ENCODE results near the gene SPDYE8. TPM values are rescaled to one million over a fixed set of nuclear protein-coding genes. Genes with fewer than 3 reads are reported as not detected.

Gene SPDYE8
- total and polyA plus RNA-seq, 9 of the 15 experiments (the other 6 are each of a cell fraction or from before 2014, with no cell fraction given): 0.03 to 0.10 TPM; not detected in 7

DNA sequence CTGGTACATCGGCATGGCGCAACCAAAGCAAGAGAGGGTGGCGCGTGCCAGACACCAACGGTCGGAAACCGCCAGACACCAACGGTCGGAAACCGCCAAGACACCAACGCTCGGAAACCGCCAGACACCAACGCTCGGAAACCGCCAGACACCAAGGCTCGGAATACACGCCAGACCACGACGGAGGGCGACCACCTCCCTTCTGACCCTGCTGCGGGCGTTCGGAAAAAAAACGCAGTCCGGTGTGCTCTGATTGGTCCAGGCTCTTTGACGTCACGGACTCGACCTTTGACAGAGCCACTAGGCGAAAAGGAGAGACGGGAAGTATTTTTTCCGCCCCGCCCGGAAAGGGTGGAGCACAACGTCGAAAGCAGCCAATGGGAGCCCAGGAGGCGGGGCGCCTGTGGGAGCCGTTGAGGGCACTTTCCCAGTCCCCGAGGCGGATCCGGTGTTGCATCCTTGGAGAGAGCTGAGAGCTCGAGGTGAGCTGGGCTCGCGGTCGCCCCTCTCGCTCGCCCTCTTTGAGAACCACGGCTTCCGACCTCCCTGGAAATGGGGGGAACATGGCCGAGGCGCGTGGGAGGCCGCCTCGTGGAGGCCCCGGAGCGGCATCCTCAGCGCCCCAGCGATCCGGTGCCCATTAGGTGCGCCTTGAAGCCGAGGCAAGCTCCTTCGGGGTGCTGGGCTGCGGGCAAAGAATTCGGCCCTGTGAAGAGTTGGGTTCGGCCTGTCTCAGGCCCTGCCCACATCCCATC, 23.7 kb downstream of the SPDYE8 start (continued):
- TF ChIP-seq YY1 (IDR thresholded peaks at IDR 0.05; ENCODE audit: borderline replicate concordance in 1 of 3, control insufficient read depth in 1 of 3, extremely low read depth in 1 of 3, insufficient read depth in 3 of 3, insufficient read length in 1 of 3, insufficient replicate concordance in 2 of 3, low read depth in 1 of 3, low read length in 2 of 3) (peak in 1 of 3 experiments; percentile 39), NR2C1 (IDR thresholded peaks at IDR 0.05) (peak; percentile 91), NR2C1 (tag; IDR thresholded peaks at IDR 0.05) (peak; percentile 92), ZNF511 (CRISPR knock-in tag; IDR thresholded peaks at IDR 0.05) (peak; percentile 83; the same call in 1 of the 2 replicates), HBP1 (CRISPR knock-in tag; IDR thresholded peaks at IDR 0.05) (peak; percentile 68; the same call in 1 of the 2 replicates), RB1 (IDR thresholded peaks at IDR 0.05; ENCODE audit: low read depth) (0 out of 2 replicates have a peak, but pooled peaks have one; percentile 21), RAD51 (IDR thresholded peaks at IDR 0.05; ENCODE audit: borderline replicate concordance, low read depth) (0 out of 2 replicates have a peak, but pooled peaks have one; percentile 6), ZBTB1 (CRISPR knock-in tag; IDR thresholded peaks at IDR 0.05; ENCODE audit: borderline replicate concordance, low read depth) (peak; percentile 78; the same call in 1 of the 2 replicates), TCF7 (IDR thresholded peaks at IDR 0.05; ENCODE audit: borderline replicate concordance) (0 out of 2 replicates have a peak, but pooled peaks have one; percentile 57)
- TF ChIP-seq, protein P1, sequence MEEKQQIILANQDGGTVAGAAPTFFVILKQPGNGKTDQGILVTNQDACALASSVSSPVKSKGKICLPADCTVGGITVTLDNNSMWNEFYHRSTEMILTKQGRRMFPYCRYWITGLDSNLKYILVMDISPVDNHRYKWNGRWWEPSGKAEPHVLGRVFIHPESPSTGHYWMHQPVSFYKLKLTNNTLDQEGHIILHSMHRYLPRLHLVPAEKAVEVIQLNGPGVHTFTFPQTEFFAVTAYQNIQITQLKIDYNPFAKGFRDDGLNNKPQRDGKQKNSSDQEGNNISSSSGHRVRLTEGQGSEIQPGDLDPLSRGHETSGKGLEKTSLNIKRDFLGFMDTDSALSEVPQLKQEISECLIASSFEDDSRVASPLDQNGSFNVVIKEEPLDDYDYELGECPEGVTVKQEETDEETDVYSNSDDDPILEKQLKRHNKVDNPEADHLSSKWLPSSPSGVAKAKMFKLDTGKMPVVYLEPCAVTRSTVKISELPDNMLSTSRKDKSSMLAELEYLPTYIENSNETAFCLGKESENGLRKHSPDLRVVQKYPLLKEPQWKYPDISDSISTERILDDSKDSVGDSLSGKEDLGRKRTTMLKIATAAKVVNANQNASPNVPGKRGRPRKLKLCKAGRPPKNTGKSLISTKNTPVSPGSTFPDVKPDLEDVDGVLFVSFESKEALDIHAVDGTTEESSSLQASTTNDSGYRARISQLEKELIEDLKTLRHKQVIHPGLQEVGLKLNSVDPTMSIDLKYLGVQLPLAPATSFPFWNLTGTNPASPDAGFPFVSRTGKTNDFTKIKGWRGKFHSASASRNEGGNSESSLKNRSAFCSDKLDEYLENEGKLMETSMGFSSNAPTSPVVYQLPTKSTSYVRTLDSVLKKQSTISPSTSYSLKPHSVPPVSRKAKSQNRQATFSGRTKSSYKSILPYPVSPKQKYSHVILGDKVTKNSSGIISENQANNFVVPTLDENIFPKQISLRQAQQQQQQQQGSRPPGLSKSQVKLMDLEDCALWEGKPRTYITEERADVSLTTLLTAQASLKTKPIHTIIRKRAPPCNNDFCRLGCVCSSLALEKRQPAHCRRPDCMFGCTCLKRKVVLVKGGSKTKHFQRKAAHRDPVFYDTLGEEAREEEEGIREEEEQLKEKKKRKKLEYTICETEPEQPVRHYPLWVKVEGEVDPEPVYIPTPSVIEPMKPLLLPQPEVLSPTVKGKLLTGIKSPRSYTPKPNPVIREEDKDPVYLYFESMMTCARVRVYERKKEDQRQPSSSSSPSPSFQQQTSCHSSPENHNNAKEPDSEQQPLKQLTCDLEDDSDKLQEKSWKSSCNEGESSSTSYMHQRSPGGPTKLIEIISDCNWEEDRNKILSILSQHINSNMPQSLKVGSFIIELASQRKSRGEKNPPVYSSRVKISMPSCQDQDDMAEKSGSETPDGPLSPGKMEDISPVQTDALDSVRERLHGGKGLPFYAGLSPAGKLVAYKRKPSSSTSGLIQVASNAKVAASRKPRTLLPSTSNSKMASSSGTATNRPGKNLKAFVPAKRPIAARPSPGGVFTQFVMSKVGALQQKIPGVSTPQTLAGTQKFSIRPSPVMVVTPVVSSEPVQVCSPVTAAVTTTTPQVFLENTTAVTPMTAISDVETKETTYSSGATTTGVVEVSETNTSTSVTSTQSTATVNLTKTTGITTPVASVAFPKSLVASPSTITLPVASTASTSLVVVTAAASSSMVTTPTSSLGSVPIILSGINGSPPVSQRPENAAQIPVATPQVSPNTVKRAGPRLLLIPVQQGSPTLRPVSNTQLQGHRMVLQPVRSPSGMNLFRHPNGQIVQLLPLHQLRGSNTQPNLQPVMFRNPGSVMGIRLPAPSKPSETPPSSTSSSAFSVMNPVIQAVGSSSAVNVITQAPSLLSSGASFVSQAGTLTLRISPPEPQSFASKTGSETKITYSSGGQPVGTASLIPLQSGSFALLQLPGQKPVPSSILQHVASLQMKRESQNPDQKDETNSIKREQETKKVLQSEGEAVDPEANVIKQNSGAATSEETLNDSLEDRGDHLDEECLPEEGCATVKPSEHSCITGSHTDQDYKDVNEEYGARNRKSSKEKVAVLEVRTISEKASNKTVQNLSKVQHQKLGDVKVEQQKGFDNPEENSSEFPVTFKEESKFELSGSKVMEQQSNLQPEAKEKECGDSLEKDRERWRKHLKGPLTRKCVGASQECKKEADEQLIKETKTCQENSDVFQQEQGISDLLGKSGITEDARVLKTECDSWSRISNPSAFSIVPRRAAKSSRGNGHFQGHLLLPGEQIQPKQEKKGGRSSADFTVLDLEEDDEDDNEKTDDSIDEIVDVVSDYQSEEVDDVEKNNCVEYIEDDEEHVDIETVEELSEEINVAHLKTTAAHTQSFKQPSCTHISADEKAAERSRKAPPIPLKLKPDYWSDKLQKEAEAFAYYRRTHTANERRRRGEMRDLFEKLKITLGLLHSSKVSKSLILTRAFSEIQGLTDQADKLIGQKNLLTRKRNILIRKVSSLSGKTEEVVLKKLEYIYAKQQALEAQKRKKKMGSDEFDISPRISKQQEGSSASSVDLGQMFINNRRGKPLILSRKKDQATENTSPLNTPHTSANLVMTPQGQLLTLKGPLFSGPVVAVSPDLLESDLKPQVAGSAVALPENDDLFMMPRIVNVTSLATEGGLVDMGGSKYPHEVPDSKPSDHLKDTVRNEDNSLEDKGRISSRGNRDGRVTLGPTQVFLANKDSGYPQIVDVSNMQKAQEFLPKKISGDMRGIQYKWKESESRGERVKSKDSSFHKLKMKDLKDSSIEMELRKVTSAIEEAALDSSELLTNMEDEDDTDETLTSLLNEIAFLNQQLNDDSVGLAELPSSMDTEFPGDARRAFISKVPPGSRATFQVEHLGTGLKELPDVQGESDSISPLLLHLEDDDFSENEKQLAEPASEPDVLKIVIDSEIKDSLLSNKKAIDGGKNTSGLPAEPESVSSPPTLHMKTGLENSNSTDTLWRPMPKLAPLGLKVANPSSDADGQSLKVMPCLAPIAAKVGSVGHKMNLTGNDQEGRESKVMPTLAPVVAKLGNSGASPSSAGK (IDR thresholded peaks at IDR 0.05): 0 out of 2 replicates have a peak, but pooled peaks have one; percentile 17
- TF ChIP-seq, protein P2, sequence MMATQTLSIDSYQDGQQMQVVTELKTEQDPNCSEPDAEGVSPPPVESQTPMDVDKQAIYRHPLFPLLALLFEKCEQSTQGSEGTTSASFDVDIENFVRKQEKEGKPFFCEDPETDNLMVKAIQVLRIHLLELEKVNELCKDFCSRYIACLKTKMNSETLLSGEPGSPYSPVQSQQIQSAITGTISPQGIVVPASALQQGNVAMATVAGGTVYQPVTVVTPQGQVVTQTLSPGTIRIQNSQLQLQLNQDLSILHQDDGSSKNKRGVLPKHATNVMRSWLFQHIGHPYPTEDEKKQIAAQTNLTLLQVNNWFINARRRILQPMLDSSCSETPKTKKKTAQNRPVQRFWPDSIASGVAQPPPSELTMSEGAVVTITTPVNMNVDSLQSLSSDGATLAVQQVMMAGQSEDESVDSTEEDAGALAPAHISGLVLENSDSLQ (IDR thresholded peaks at IDR 0.05): peak; percentile 78
